ENCODE data around the gene KRT10. TPM values are rescaled to one million over a fixed set of nuclear protein-coding genes. Genes with fewer than 3 reads are reported as not detected.
A peak's percentile ranks its signal among the peaks of the same experiment; 100 is the strongest.

Gene KRT10
- total RNA-seq, 1 experiment from 2014 or later = 188 TPM

DNA sequence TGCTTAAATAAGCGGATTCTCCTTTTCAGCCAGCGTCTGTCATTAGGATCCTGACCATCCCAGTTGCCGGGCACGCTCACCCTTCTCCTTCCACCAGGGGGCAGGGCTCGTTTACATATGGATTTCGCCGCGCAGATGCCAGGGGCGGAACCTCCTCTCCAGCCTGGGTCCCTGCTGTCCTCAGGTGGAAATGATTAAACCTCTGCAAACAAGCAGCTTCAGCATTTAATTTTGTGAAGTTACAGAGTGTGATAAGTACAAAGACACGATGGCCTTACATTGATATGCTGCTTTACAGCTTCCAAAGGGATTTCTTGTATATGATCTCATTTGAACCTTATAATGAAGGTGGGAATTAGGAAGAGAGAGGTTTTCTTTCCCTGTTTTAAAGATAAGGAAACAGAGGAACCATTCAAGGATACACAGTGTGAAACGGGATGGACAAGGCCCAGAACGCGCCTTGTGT, 18.8 kb downstream of the KRT10 start:
- CTCF ChIA-PET = interaction anchor here (0.6 to 9.4 kb wide), 43 partner anchors 9 to 1128 kb away, joined by 3 to 148 read pairs (median 3); partner anchors contain the start of genes KRT222, KRT27 and KRTAP3-1
- no TSS peak for BruUV-seq (replicated peaks)
- intact Hi-C loops (cut with micrococcal nuclease; ENCODE audit: unreplicated experiment) = loop anchor here (1.0 to 5.0 kb wide), 14 partner anchors 47 to 863 kb away; no protein-coding TSS in a partner anchor
- Mint-ChIP-seq H3K4me1 (ENCODE audit: low read depth, unreplicated experiment) (no peaks in the 10 kb centered on the region), H3K27me3 (ENCODE audit: unreplicated experiment) (peaks cover 38% of the 10 kb centered on the region), H3K27ac (ENCODE audit: unreplicated experiment) (no peak overlapping the region), H3K36me3 (ENCODE audit: insufficient read depth, unreplicated experiment) (no peaks in the 10 kb centered on the region), H3K4me3 (ENCODE audit: low read depth, unreplicated experiment) (no peak overlapping the region), H3K9me3 (ENCODE audit: low read depth, unreplicated experiment) (peaks cover 3% of the 10 kb centered on the region)
- TF ChIP-seq, protein P1, sequence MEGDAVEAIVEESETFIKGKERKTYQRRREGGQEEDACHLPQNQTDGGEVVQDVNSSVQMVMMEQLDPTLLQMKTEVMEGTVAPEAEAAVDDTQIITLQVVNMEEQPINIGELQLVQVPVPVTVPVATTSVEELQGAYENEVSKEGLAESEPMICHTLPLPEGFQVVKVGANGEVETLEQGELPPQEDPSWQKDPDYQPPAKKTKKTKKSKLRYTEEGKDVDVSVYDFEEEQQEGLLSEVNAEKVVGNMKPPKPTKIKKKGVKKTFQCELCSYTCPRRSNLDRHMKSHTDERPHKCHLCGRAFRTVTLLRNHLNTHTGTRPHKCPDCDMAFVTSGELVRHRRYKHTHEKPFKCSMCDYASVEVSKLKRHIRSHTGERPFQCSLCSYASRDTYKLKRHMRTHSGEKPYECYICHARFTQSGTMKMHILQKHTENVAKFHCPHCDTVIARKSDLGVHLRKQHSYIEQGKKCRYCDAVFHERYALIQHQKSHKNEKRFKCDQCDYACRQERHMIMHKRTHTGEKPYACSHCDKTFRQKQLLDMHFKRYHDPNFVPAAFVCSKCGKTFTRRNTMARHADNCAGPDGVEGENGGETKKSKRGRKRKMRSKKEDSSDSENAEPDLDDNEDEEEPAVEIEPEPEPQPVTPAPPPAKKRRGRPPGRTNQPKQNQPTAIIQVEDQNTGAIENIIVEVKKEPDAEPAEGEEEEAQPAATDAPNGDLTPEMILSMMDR (IDR thresholded peaks at IDR 0.05; ENCODE audit: unreplicated experiment) = peak; percentile 100
- peak; percentile 100 for DNase-seq

DNA sequence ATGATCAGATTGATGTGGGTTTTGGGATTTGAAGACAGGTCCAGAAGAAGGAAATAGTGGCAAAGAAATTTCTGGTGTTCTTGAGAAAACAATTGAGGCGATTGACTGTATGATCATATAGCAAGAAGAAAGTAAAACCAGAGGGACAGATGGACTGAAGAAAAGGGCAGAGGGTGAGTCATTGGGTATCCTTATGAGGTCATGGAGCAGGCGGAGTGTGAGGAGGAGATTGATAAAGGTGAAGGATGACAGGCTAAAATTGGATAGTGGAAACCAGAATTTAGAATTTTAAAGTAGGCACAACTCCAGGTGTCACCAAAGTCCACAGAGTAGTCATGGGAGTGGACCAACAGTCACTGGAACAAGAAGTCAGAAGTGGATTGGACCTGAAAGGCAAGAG, 21.3 kb downstream of the KRT10 start:
- H3K4me3 Mint-ChIP-seq (ENCODE audit: low read depth, unreplicated experiment) = no peak overlapping the region

DNA sequence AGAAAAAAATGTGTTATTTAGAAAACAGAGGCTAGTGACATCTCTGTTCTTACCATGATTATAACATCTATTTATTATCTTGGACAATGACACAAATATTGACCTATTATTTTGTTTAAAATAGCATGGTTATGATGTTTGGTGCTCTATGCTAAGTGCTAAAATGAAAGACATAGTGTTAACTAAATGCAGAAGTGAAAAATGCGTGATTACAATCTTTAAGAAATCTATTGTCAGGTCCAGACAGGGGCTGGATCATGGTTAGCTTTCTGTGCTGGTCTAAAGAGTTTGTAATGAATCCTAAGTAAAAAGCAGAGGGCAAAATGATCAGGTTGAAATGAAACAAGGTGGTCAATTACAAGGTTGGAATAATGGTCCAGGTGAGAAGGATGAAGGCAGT, 22.0 kb downstream of the KRT10 start:
- H3K9me3 Mint-ChIP-seq (ENCODE audit: low read depth, unreplicated experiment) = peaks cover 3% of the 10 kb centered on the region
- intact Hi-C loops (cut with micrococcal nuclease; ENCODE audit: unreplicated experiment) = loop anchor here (5.0 kb wide), 2 partner anchors 328 to 697 kb away; no protein-coding TSS in a partner anchor
- H3K27ac Mint-ChIP-seq (ENCODE audit: unreplicated experiment) = no peak overlapping the region
- H3K27me3 Mint-ChIP-seq (ENCODE audit: unreplicated experiment) = peaks cover 26% of the 10 kb centered on the region
- CTCF ChIA-PET = interaction anchor here (9.4 kb wide), 1 partner anchor 182 kb away, joined by 148 read pairs; no protein-coding TSS in a partner anchor
- BruUV-seq (replicated peaks) = no TSS peak
- H3K36me3 Mint-ChIP-seq (ENCODE audit: insufficient read depth, unreplicated experiment) = no peaks in the 10 kb centered on the region
- no peak overlapping the region for H3K4me3 Mint-ChIP-seq (ENCODE audit: low read depth, unreplicated experiment)
- H3K4me1 Mint-ChIP-seq (ENCODE audit: low read depth, unreplicated experiment) = no peaks in the 10 kb centered on the region
- DNase-seq = no peak
- TF ChIP-seq, protein P1 (IDR thresholded peaks at IDR 0.05; ENCODE audit: unreplicated experiment) = no peak

More for the DNA sequence above, 21.3 kb downstream of the KRT10 start:
- Mint-ChIP-seq H3K27ac (ENCODE audit: unreplicated experiment) (no peak overlapping the region), H3K9me3 (ENCODE audit: low read depth, unreplicated experiment) (peaks cover 3% of the 10 kb centered on the region), H3K4me1 (ENCODE audit: low read depth, unreplicated experiment) (no peaks in the 10 kb centered on the region), H3K36me3 (ENCODE audit: insufficient read depth, unreplicated experiment) (no peaks in the 10 kb centered on the region), H3K27me3 (ENCODE audit: unreplicated experiment) (peaks cover 22% of the 10 kb centered on the region)
- BruUV-seq (replicated peaks) = no TSS peak
- TF ChIP-seq, protein P1 (IDR thresholded peaks at IDR 0.05; ENCODE audit: unreplicated experiment) = no peak
- CTCF ChIA-PET = interaction anchor here (9.4 kb wide), 1 partner anchor 183 kb away, joined by 148 read pairs; no protein-coding TSS in a partner anchor
- intact Hi-C loops (cut with micrococcal nuclease; ENCODE audit: unreplicated experiment) = loop anchor here (5.0 kb wide), 2 partner anchors 329 to 696 kb away; no protein-coding TSS in a partner anchor
- DNase-seq = no peak

DNA sequence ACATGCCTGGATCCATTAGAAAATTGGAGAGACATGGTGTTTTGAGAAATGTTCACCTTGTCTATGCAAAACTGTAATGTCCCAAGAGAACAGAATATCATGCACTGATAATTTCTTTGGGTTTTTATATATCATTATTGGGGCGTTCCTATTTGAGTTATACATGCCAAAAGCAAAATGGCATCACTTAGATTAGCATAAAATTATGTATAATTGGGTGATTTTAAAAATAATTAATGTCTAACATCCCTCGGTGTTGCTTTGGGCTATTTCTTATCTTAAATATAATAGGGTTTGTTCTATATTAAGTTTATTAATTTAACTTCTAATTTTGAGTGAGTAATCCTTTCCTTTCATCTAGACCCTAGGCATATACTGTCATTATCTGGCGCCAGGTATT, 22.6 kb downstream of the KRT10 start, which contains the start of gene KRT28:
Gene KRT28 (minus strand): TSS at position 101 of the 400 bp plus-strand sequence. CDS start 66 bp downstream, at position 35.
- H3K27ac Mint-ChIP-seq (ENCODE audit: unreplicated experiment) = no peak within 1 kb of the TSS
- DNase-seq = no peak
- H3K9me3 Mint-ChIP-seq (ENCODE audit: low read depth, unreplicated experiment) = no peaks in the 10 kb centered on the region
- H3K4me1 Mint-ChIP-seq (ENCODE audit: low read depth, unreplicated experiment) = no peaks in the 10 kb centered on the region
- no TSS peak for BruUV-seq (replicated peaks)
- intact Hi-C loops (cut with micrococcal nuclease; ENCODE audit: unreplicated experiment) = loop anchor here (5.0 kb wide), 2 partner anchors 328 to 697 kb away; no protein-coding TSS in a partner anchor
- CTCF ChIA-PET = interaction anchor here (9.4 kb wide), 1 partner anchor 182 kb away, joined by 148 read pairs; no protein-coding TSS in a partner anchor
- TF ChIP-seq, protein P1 (IDR thresholded peaks at IDR 0.05; ENCODE audit: unreplicated experiment) = no peak
- H3K27me3 Mint-ChIP-seq (ENCODE audit: unreplicated experiment) = peaks cover 26% of the 10 kb centered on the region
- no peaks in the 10 kb centered on the region for H3K36me3 Mint-ChIP-seq (ENCODE audit: insufficient read depth, unreplicated experiment)
- H3K4me3 Mint-ChIP-seq (ENCODE audit: low read depth, unreplicated experiment) = no peak within 1 kb of the TSS
